Mesendoderm (in vitro differentiated cells): ENCODE results near the gene PEMT.

ENCODE experiments used
- DNase-seq: peaks from one replicate; pipeline ENCODE4 v3.0.0; 2013
- H2AK5ac ChIP-seq: 2 replicates; pipeline ENCODE4 v1.6.1; 2013; ENCODE audit warnings: low read length, inconsistent platforms
- H2BK120ac ChIP-seq: 2 replicates; pipeline ENCODE4 v1.6.1; 2013; ENCODE audit warnings: low read depth, mild to moderate bottlenecking, low read length, moderate library complexity, mixed read lengths
- H2BK15ac ChIP-seq: replicated peaks from 2 replicates; pipeline ENCODE4 v1.6.1; 2013; ENCODE audit warnings: low read depth, mild to moderate bottlenecking, moderate library complexity
- H2BK5ac ChIP-seq: 2 replicates; pipeline ENCODE4 v1.6.1; 2013; ENCODE audit warnings: low read length, inconsistent platforms
- H3K18ac ChIP-seq: 2 replicates; pipeline ENCODE4 v1.6.1; 2013; ENCODE audit warnings: mild to moderate bottlenecking, low read length, mixed read lengths
- H3K23ac ChIP-seq: one replicate; pipeline ENCODE4 v1.6.1; 2013; ENCODE audit warnings: low read length
- H3K27ac ChIP-seq: 2 replicates; pipeline ENCODE4 v1.5.1; 2013; ENCODE audit warnings: low read depth, mild to moderate bottlenecking, inconsistent platforms, low read length, moderate library complexity
- H3K27me3 ChIP-seq: 2 replicates; pipeline ENCODE4 v1.6.1; 2013; ENCODE audit warnings: low read length, control low read depth, mild to moderate bottlenecking, inconsistent platforms; ENCODE audit not compliant: insufficient read depth, poor library complexity
- H3K36me3 ChIP-seq: 2 replicates; pipeline ENCODE4 v1.6.1; 2013; ENCODE audit warnings: low read length, inconsistent platforms; ENCODE audit not compliant: control insufficient read depth, insufficient read depth
- H3K4ac ChIP-seq: one replicate; pipeline ENCODE4 v1.6.1; 2013; ENCODE audit warnings: low read depth, mild to moderate bottlenecking, low read length, moderate library complexity
- H3K4me1 ChIP-seq: 2 replicates; pipeline ENCODE4 v1.6.1; 2013; ENCODE audit warnings: low read depth, low read length, inconsistent platforms; ENCODE audit not compliant: control insufficient read depth
- H3K4me2 ChIP-seq: 2 replicates; pipeline ENCODE4 v1.6.1; 2013; ENCODE audit warnings: low read length
- H3K4me3 ChIP-seq: 2 replicates; pipeline ENCODE4 v1.5.1; 2013; ENCODE audit warnings: mild to moderate bottlenecking, low read length
- H3K56ac ChIP-seq: one replicate; pipeline ENCODE4 v1.6.1; 2013; ENCODE audit warnings: low read length
- H3K79me1 ChIP-seq: 2 replicates; pipeline ENCODE4 v1.6.1; 2013; ENCODE audit warnings: low read length, inconsistent platforms
- H3K79me2 ChIP-seq: 2 replicates; pipeline ENCODE4 v1.6.1; 2013; ENCODE audit warnings: mild to moderate bottlenecking, low read length; ENCODE audit not compliant: control insufficient read depth, insufficient read depth
- H3K9ac ChIP-seq: 2 replicates; pipeline ENCODE4 v1.6.1; 2013; ENCODE audit warnings: low read length, inconsistent platforms
- H4K5ac ChIP-seq: one replicate; pipeline ENCODE4 v1.6.1; 2013; ENCODE audit warnings: low read length
- H4K8ac ChIP-seq: one replicate; pipeline ENCODE4 v1.6.1; 2013; ENCODE audit warnings: low read depth, mild to moderate bottlenecking, control low read depth, low read length, moderate library complexity
- WGBS: extraction: QIAGEN DNeasy Blood & Tissue Kit; methylation state at CpG from one replicate; pipeline ENCODE4 v1.1.7; 2013; ENCODE audit warnings: low lambda C conversion rate, missing lambda C conversion rate; ENCODE audit not compliant: insufficient coverage; ENCODE audit errors: extremely low coverage; 5-methylcytosine and 5-hydroxymethylcytosine counted together

PEMT gene

DNA sequence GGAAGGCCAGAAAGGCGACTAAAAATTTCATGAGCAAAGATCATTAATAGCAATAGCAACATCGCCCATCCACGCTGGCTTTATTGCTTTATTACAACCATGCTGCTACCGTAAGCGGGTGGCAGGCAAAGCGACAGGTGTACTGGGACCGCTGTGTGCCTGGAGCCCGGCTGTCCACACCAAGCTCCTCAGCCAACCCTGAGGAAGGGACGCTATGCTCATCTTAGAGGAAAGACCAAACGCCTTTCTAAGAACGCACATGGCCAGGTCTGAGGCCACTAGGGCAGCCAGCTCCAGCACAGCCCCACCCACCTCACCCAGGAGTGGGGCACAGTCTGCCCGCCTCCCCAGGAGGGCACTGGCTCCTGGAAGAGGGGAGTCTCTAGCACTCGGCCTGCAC lies 28.0 kb downstream of the PEMT start:
- Histone ChIP-seq H2BK15ac (no peak overlapping the region), H3K4ac (no peak overlapping the region), H3K4me2 (no peak overlapping the region), H3K79me1 (no peaks in the 10 kb centered on the region), H3K27me3 (no peaks in the 10 kb centered on the region), H3K4me1 (peaks cover 1% of the 10 kb centered on the region), H3K56ac (no peak overlapping the region), H2BK120ac (no peak overlapping the region), H3K27ac (no peak overlapping the region), H3K79me2 (no peaks in the 10 kb centered on the region), H3K18ac (no peak overlapping the region), H3K9ac (no peak overlapping the region), H3K23ac (no peak overlapping the region), H3K36me3 (no peaks in the 10 kb centered on the region), H2AK5ac (no peak overlapping the region), H3K4me3 (no peak overlapping the region), H2BK5ac (no peak overlapping the region), H4K8ac (no peak overlapping the region), H4K5ac (no peak overlapping the region)
- DNase-seq = no peak
- no CpG with 5 or more reads among the region's 13 CpGs for WGBS

DNA sequence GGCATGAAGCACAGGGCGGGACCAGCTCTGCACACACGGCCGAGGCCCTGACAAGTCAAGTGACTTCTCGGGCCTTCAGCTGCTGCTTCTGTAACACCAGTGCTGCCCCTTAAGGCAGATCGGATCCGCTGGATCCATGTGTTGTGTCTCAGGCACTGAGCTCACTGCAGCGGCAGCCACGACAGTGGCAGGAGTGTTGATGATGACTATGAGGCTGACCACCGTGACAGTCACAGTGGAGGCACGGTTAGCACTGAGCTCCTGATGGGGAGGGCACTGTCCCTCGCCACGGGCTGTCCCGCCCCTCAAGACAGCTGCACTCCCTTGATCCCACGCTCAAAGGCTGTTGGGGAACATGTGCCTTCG lies 29.4 kb downstream of the PEMT start:
- Histone ChIP-seq H2BK120ac (no peak overlapping the region), H3K27me3 (no peaks in the 10 kb centered on the region), H2AK5ac (no peak overlapping the region), H3K9ac (no peak overlapping the region), H3K4ac (no peak overlapping the region), H3K79me1 (no peaks in the 10 kb centered on the region), H4K5ac (no peak overlapping the region), H3K4me1 (peaks cover 1% of the 10 kb centered on the region), H3K4me3 (no peak overlapping the region), H4K8ac (no peak overlapping the region), H3K36me3 (no peaks in the 10 kb centered on the region), H2BK15ac (no peak overlapping the region), H2BK5ac (no peak overlapping the region), H3K79me2 (no peaks in the 10 kb centered on the region), H3K4me2 (no peak overlapping the region), H3K27ac (no peak overlapping the region), H3K23ac (no peak overlapping the region), H3K18ac (no peak overlapping the region), H3K56ac (no peak overlapping the region)
- no CpG with 5 or more reads among the region's 15 CpGs for WGBS
- no peak for DNase-seq

DNA sequence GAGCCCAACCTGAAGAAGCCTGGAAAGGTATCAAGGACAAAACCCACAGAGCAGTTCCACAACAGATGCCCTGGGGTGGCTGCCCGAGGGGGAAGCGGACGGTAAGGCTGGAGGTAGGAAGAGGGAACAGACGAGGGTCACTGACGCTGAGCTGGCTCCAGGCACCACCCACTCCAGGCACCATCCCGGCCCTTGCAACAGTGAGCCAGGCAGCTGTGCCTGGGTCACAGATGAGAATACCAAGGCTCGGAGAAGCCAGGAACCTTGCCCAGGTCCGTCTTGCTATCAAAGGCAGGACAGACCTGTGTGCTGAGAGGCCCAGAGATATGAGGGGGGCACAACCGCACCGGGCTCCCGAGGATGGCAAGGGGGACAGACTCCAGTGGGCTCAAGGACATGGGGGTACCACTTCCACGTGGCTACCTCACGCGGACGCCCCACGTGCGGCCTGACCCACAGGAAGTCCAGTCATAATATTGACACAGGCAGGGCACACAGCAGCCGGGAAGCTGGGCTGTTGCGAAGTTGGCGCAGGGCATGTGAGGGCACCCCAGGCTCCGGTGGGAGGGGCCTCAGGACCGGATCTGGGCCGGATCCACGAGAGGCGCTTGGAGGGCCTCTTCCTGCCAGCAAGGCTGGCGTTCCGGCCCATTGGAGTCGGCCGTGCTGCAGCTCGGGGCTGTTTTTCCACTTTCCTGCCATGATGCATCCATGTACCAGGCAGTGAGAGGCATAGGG lies 29.9 kb downstream of the PEMT start:
- Histone ChIP-seq H2BK5ac (no peak overlapping the region), H2BK120ac (no peak overlapping the region), H3K36me3 (no peaks in the 10 kb centered on the region), H2BK15ac (no peak overlapping the region), H3K4me1 (peaks cover 1% of the 10 kb centered on the region), H3K79me2 (no peaks in the 10 kb centered on the region), H3K23ac (no peak overlapping the region), H4K5ac (no peak overlapping the region), H3K4me3 (no peak overlapping the region), H3K79me1 (no peaks in the 10 kb centered on the region), H3K4ac (no peak overlapping the region), H2AK5ac (no peak overlapping the region), H3K18ac (no peak overlapping the region), H4K8ac (no peak overlapping the region), H3K9ac (no peak overlapping the region), H3K56ac (no peak overlapping the region), H3K27ac (no peak overlapping the region), H3K4me2 (no peak overlapping the region), H3K27me3 (no peaks in the 10 kb centered on the region)
- DNase-seq = no peak
- no CpG with 5 or more reads among the region's 30 CpGs for WGBS

- H3K27ac ChIP-seq = no peak overlapping the region
- H3K18ac ChIP-seq = no peak overlapping the region
- no peaks in the 10 kb centered on the region for H3K36me3 ChIP-seq
- H2BK120ac ChIP-seq = no peak overlapping the region
- H4K5ac ChIP-seq = no peak overlapping the region
- H2BK15ac ChIP-seq = no peak overlapping the region
- no peak overlapping the region for H3K9ac ChIP-seq
- no peak overlapping the region for H2AK5ac ChIP-seq
- no peak overlapping the region for H3K56ac ChIP-seq
- H3K4me3 ChIP-seq = no peak overlapping the region
- no peak overlapping the region for H3K4me2 ChIP-seq
- no peak overlapping the region for H2BK5ac ChIP-seq
- no peak overlapping the region for H3K23ac ChIP-seq
- H4K8ac ChIP-seq = no peak overlapping the region
- H3K4me1 ChIP-seq = peaks cover 1% of the 10 kb centered on the region
- no peak for DNase-seq
- no peak overlapping the region for H3K4ac ChIP-seq
- no peaks in the 10 kb centered on the region for H3K27me3 ChIP-seq
- H3K79me1 ChIP-seq = no peaks in the 10 kb centered on the region
- WGBS = no CpG with 5 or more reads among the region's 10 CpGs
- no peaks in the 10 kb centered on the region for H3K79me2 ChIP-seq
Measured at GRCh38 chr17:17560975-17561374, 30.5 kb downstream of the PEMT start.

- no peak overlapping the region for H3K23ac ChIP-seq
- H3K79me2 ChIP-seq = no peaks in the 10 kb centered on the region
- no peak overlapping the region for H4K8ac ChIP-seq
- H2BK15ac ChIP-seq = no peak overlapping the region
- no peaks in the 10 kb centered on the region for H3K79me1 ChIP-seq
- H3K9ac ChIP-seq = no peak overlapping the region
- H3K4me2 ChIP-seq = no peak overlapping the region
- no peak overlapping the region for H2BK5ac ChIP-seq
- H3K27ac ChIP-seq = no peak overlapping the region
- H3K18ac ChIP-seq = no peak overlapping the region
- WGBS = no CpG with 5 or more reads among the region's 10 CpGs
- H3K36me3 ChIP-seq = no peaks in the 10 kb centered on the region
- no peak overlapping the region for H3K4me3 ChIP-seq
- no peak for DNase-seq
- H4K5ac ChIP-seq = no peak overlapping the region
- H3K56ac ChIP-seq = no peak overlapping the region
- no peak overlapping the region for H2BK120ac ChIP-seq
- no peak overlapping the region for H3K4ac ChIP-seq
- H3K4me1 ChIP-seq = peaks cover 1% of the 10 kb centered on the region
- H2AK5ac ChIP-seq = no peak overlapping the region
- H3K27me3 ChIP-seq = no peaks in the 10 kb centered on the region
Measured at GRCh38 chr17:17560167-17560566, 31.3 kb downstream of the PEMT start.

DNA sequence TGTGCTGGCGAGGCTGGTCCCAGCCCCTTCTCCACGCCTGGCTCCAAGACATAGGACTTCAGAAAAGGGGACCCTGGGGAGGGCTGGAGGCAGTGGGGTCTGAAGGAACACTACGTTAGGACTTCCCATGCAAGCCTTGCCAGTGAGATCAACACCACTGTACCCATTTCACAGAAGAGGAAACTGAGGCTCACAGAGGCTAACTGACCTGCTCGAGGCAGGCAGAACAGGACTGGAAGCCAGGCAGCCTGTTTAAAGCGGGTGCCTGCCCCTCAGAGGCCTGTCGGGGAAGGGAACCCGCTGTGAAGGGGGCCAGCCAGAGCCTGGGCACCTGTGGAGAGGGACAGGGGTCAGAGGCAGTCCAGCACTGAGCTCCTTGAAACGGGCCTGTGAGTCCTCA lies 32.3 kb downstream of the PEMT start:
- H2BK5ac ChIP-seq = no peak overlapping the region
- no peak overlapping the region for H2AK5ac ChIP-seq
- H3K79me1 ChIP-seq = no peaks in the 10 kb centered on the region
- H3K4me1 ChIP-seq = no peaks in the 10 kb centered on the region
- no CpG with 5 or more reads among the region's 8 CpGs for WGBS
- H3K18ac ChIP-seq = no peak overlapping the region
- H3K56ac ChIP-seq = no peak overlapping the region
- no peak overlapping the region for H4K5ac ChIP-seq
- no peaks in the 10 kb centered on the region for H3K27me3 ChIP-seq
- H3K4me2 ChIP-seq = no peak overlapping the region
- no peak overlapping the region for H3K9ac ChIP-seq
- no peak overlapping the region for H3K23ac ChIP-seq
- no peak overlapping the region for H3K27ac ChIP-seq
- H3K4me3 ChIP-seq = no peak overlapping the region
- H4K8ac ChIP-seq = no peak overlapping the region
- H3K4ac ChIP-seq = no peak overlapping the region
- H3K36me3 ChIP-seq = no peaks in the 10 kb centered on the region
- H2BK15ac ChIP-seq = no peak overlapping the region
- no peak overlapping the region for H2BK120ac ChIP-seq
- no peaks in the 10 kb centered on the region for H3K79me2 ChIP-seq
- DNase-seq = no peak
